ENCODE data around the gene RGMA. TPM values are rescaled to one million over a fixed set of nuclear protein-coding genes. Genes with fewer than 3 reads are reported as not detected.

RGMA gene
- total and polyA plus RNA-seq, 2 donors (not counting 1 experiment from before 2014, with no cell fraction given), result not detected

GRCh38 chr15:93110502-93111040 lies 21.6 kb upstream of the RGMA start:
- WGBS (ENCODE audit: insufficient coverage), result 58% methylated on average over 2 of the region's 5 CpGs
- no peak overlapping the region for H3K4me2 ChIP-seq (replicated peaks; ENCODE audit: low read depth, low read length, poor library complexity, severe bottlenecking)

More at GRCh38 chr15:93110502-93111040, 21.6 kb upstream of the RGMA start:
- H2AFZ ChIP-seq (ENCODE audit: insufficient read depth, low read depth, low read length, poor library complexity, severe bottlenecking), result no peak overlapping the region
- H3K4me3 Mint-ChIP-seq, result no peak overlapping the region
- peaks cover 49% of the 10 kb centered on the region for H3K27me3 Mint-ChIP-seq
- H3K79me2 ChIP-seq (ENCODE audit: control insufficient read depth, insufficient read depth, low read length), result no peaks in the 10 kb centered on the region
- ATAC-seq (ENCODE audit: low read depth), result no peak
- H3K36me3 ChIP-seq (replicated peaks in 1 of 2; ENCODE audit: control extremely low read depth in 1 of 2, control insufficient read depth in 1 of 2, extremely low read depth in 1 of 2, insufficient read depth in 2 of 2, low read length in 1 of 2), result no peaks in the 10 kb centered on the region
- no peaks in the 10 kb centered on the region for H3K4me1 Mint-ChIP-seq
- no peak overlapping the region for H3K27ac ChIP-seq (ENCODE audit: low read length in 2 of 2)
- no peak for DNase-seq
- no peaks in the 10 kb centered on the region for H4K20me1 ChIP-seq (ENCODE audit: control insufficient read depth, insufficient read depth, low read length, poor library complexity, severe bottlenecking)
- ChIA-PET CTCF (no interaction called here), POLR2A (no interaction called here)
- no peaks in the 10 kb centered on the region for H3K9me3 ChIP-seq (ENCODE audit: control extremely low read depth in 1 of 3, control insufficient read depth in 2 of 3, insufficient read depth in 1 of 3, low read length in 2 of 3)
- no peak overlapping the region for H3K9ac ChIP-seq (ENCODE audit: low read length)
- peaks cover 0 to 12% (median 1%) of the 10 kb centered on the region in 4 experiments for H3K27me3 ChIP-seq (replicated peaks in 1 of 4; ENCODE audit: control extremely low read depth in 1 of 4, control insufficient read depth in 3 of 4, insufficient read depth in 4 of 4, low read length in 3 of 4)
- no peaks in the 10 kb centered on the region for H3K4me1 ChIP-seq (ENCODE audit: control insufficient read depth in 2 of 2, insufficient read depth in 2 of 2, low read length in 2 of 2)
- TF ChIP-seq CTCF (IDR thresholded peaks at IDR 0.05) (no peak), EZH2 (IDR thresholded peaks at IDR 0.05; ENCODE audit: borderline replicate concordance, insufficient read depth, low read depth, low read length, poor library complexity, severe bottlenecking) (no peak)
- H3K9me3 Mint-ChIP-seq (ENCODE audit: insufficient read depth), result no peaks in the 10 kb centered on the region
- H3K4me3 ChIP-seq (ENCODE audit: control extremely low read depth in 1 of 5, extremely low read depth in 1 of 5, insufficient read depth in 1 of 5, low read depth in 2 of 5, low read length in 4 of 5), result no peak overlapping the region
- intact Hi-C loops (cut with micrococcal nuclease), result no loop called here
- no peak overlapping the region for H3K27ac Mint-ChIP-seq
